ENCODE results near the gene GRIN2A. TPM values are rescaled to one million over a fixed set of nuclear protein-coding genes. Genes with fewer than 3 reads are reported as not detected.

GRIN2A gene
- polyA plus RNA-seq, 1 experiment, result not detected

DNA sequence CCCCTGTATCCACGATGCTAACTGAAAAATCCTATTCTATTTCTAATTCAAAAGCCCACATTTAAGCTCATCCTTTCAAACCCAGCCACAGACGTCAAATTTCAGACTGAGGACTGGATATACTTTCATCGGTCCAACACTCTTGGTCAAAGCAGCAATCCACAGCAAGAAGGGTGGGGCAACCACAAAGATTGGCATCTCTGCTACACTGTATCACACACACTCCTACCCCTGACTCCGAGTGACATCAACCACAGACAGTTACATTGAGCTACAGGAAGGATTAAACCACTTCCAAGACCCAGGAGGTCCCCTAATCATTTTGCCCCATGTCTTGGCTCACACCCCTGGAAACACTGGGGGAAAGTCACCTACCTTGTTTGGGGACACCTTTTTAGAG lies 61.3 kb downstream of the GRIN2A start:
- CTCF ChIA-PET, result no interaction called here

DNA sequence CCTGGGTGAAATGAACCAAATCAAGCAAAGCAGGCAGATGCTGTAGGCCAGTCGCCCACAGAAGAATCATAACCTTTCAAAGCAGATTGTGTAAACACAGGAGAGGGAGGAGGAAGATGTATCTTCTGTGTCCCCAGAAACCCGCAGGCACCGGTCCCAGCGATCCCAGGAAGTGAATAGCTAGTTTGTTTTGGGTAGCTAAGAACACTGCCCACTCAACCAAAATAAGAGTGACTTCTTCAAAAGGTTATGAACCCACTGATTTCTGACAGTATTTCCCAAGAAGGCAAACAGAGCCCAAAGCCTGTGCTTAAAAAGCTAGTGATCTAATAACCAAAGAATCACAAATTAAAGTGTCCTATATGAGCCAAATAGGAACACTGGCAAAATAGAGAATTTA lies 67.8 kb downstream of the GRIN2A start:
- ChIA-PET CTCF (no interaction called here), POLR2A (no interaction called here)
- no peaks in the 10 kb centered on the region for H3K36me3 ChIP-seq (ENCODE audit: control insufficient read depth, insufficient read depth, low read length)
- DNase-seq (ENCODE audit: low read depth), result no peak
- TF ChIP-seq, protein P1, sequence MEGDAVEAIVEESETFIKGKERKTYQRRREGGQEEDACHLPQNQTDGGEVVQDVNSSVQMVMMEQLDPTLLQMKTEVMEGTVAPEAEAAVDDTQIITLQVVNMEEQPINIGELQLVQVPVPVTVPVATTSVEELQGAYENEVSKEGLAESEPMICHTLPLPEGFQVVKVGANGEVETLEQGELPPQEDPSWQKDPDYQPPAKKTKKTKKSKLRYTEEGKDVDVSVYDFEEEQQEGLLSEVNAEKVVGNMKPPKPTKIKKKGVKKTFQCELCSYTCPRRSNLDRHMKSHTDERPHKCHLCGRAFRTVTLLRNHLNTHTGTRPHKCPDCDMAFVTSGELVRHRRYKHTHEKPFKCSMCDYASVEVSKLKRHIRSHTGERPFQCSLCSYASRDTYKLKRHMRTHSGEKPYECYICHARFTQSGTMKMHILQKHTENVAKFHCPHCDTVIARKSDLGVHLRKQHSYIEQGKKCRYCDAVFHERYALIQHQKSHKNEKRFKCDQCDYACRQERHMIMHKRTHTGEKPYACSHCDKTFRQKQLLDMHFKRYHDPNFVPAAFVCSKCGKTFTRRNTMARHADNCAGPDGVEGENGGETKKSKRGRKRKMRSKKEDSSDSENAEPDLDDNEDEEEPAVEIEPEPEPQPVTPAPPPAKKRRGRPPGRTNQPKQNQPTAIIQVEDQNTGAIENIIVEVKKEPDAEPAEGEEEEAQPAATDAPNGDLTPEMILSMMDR (IDR thresholded peaks at IDR 0.05; ENCODE audit: insufficient read depth, low read depth, low read length), result no peak
- no peaks in the 10 kb centered on the region for H3K27me3 ChIP-seq (ENCODE audit: control insufficient read depth, insufficient read depth, low read length)
- H3K4me3 ChIP-seq (ENCODE audit: low read depth, low read length), result no peak overlapping the region

More for the DNA sequence above, 61.3 kb downstream of the GRIN2A start:
- DNase-seq (ENCODE audit: low read depth), result no peak
- no peaks in the 10 kb centered on the region for H3K36me3 ChIP-seq (ENCODE audit: control insufficient read depth, insufficient read depth, low read length)
- H3K4me3 ChIP-seq (ENCODE audit: low read depth, low read length), result no peak overlapping the region
- POLR2A ChIA-PET, result no interaction called here
- no peaks in the 10 kb centered on the region for H3K27me3 ChIP-seq (ENCODE audit: control insufficient read depth, insufficient read depth, low read length)
- TF ChIP-seq, protein P1 (IDR thresholded peaks at IDR 0.05; ENCODE audit: insufficient read depth, low read depth, low read length), result no peak

DNA sequence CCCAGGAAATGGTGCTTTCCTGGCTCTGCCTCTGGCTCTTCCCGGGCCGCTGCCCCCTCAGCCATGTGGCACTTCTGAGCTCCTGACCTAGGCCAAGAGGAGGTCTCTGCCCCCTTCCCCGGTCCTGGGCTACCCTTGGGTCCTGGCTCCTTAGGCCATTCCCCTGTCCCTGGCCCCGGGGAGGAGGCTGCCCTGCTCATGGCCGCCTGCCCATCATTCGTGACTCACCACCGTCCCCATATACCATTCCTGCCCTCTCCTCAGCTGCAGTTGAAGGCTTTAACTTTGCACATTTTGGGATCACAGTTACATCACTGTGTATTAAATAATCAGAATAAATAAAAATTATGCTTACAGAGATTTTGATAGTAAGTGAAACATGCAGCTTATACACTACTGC lies 69.0 kb downstream of the GRIN2A start:
- TF ChIP-seq, protein P1 (IDR thresholded peaks at IDR 0.05; ENCODE audit: insufficient read depth, low read depth, low read length), result no peak
- ChIA-PET CTCF (interaction anchor here (0.7 kb wide), 1 partner anchor 12 kb away, joined by 4 read pairs; no protein-coding TSS in a partner anchor), POLR2A (no interaction called here)

DNA sequence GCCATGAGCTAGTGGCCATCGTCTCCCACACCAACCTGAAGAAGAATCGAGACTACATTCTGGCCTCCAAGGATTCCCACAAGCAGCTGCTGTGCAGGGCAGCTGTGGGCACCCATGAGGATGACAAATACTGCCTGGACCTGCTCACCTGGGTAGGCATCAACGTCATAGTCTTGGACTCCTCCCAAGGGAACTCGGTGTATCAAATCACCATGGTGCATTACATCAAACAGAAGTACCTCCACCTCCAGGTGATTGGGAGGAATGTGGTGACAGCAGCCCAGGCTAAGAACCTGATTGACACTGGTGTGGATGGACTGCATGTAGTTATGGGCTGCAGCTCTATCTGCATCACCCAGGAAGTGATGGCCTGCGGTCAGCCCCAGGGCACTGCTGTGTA lies 70.2 kb downstream of the GRIN2A start:
- no peak overlapping the region for H3K4me3 ChIP-seq (ENCODE audit: low read depth, low read length)
- no peaks in the 10 kb centered on the region for H3K27me3 ChIP-seq (ENCODE audit: control insufficient read depth, insufficient read depth, low read length)
- TF ChIP-seq, protein P1 (IDR thresholded peaks at IDR 0.05; ENCODE audit: insufficient read depth, low read depth, low read length), result no peak
- no peaks in the 10 kb centered on the region for H3K36me3 ChIP-seq (ENCODE audit: control insufficient read depth, insufficient read depth, low read length)
- POLR2A ChIA-PET, result no interaction called here
- DNase-seq (ENCODE audit: low read depth), result no peak
- CTCF ChIA-PET, result no interaction called here

More for the DNA sequence above, 69.0 kb downstream of the GRIN2A start:
- H3K4me3 ChIP-seq (ENCODE audit: low read depth, low read length), result no peak overlapping the region
- H3K27me3 ChIP-seq (ENCODE audit: control insufficient read depth, insufficient read depth, low read length), result no peaks in the 10 kb centered on the region
- no peak for DNase-seq (ENCODE audit: low read depth)
- H3K36me3 ChIP-seq (ENCODE audit: control insufficient read depth, insufficient read depth, low read length), result no peaks in the 10 kb centered on the region

DNA sequence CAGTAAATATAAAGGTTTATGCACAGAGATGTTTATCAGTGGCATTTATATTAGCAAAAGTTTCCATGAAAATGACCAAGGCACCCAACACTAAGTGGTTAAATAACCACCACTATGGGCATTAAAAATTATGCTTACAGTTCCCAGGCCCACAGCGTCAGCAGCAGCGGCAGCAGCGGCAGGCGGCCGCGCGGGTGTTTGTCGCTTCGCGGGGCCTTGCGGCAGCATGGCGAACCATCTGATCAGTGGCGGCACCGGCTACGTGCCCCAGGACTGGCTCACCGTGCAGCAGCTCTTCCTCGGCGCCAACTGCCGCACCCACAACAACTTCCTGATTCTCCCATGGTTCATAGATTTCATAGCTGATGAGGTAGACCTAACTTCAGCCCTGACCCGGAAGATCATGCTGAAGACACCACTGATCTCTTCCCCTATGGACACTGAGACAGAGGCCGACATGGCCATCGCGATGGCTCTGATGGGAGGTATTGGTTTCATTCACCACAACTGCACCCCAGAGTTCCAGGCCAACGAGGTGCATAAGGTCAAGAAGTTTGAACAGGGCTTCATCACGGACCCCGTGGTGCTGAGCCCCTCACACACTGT lies 71.0 kb downstream of the GRIN2A start:
- TF ChIP-seq, protein P1 (IDR thresholded peaks at IDR 0.05; ENCODE audit: insufficient read depth, low read depth, low read length), result no peak
- Histone ChIP-seq H3K36me3 (ENCODE audit: control insufficient read depth, insufficient read depth, low read length) (no peaks in the 10 kb centered on the region), H3K4me3 (ENCODE audit: low read depth, low read length) (no peak overlapping the region), H3K27me3 (ENCODE audit: control insufficient read depth, insufficient read depth, low read length) (no peaks in the 10 kb centered on the region)
- POLR2A ChIA-PET, result no interaction called here
- CTCF ChIA-PET, result interaction anchor here (0.8 kb wide), 1 partner anchor 25 kb away, joined by 3 read pairs; no protein-coding TSS in a partner anchor
- DNase-seq (ENCODE audit: low read depth), result no peak
